Epithelial cell of esophagus (primary cell): ENCODE results near the gene SQSTM1.
"Not testable (repeated sequence)": the region's sequence is repeated elsewhere in the genome, so short reads cannot be mapped to it uniquely, and the experiment has no call there.

Source experiments
- DNase-seq: peaks from one replicate; pipeline ENCODE4 v3.0.0; 2010; ENCODE audit warnings: low read depth
- H3K4me3 ChIP-seq: 2 replicates; pipeline ENCODE4 v1.5.1; 2011; ENCODE audit warnings: mild to moderate bottlenecking, low read length, control low read depth
- TF ChIP-seq, protein P1 (sequence below): IDR thresholded peaks from 2 replicates; pipeline ENCODE4 v1.5.1; 2011; ENCODE audit warnings: low read depth, mild to moderate bottlenecking, low read length, control low read depth, inconsistent platforms; ENCODE audit not compliant: insufficient read depth; ENCODE audit errors: missing control alignments

The SQSTM1 gene

DNA sequence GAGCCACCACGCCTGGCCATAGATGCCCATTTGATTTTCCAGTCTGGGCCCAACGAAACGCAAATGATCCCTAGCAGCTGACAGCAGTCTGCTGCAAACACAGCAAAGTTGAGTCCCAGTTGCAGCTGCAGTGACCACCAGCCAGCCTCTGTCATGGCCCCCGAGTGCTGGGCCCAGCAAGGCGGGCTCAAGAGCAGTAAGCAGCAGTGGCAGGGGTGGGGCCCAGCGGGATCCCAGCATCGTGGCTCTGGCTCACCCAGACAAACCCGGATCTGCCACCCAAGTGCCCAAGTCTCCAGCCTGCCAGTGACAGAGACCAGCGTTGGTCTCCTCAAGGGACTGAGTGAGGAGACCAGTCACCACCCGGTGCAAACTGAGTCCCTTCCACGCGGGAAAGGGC, 33.8 kb upstream of the SQSTM1 start:
- no peak overlapping the region for H3K4me3 ChIP-seq
- DNase-seq: no peak
- TF ChIP-seq, protein P1, sequence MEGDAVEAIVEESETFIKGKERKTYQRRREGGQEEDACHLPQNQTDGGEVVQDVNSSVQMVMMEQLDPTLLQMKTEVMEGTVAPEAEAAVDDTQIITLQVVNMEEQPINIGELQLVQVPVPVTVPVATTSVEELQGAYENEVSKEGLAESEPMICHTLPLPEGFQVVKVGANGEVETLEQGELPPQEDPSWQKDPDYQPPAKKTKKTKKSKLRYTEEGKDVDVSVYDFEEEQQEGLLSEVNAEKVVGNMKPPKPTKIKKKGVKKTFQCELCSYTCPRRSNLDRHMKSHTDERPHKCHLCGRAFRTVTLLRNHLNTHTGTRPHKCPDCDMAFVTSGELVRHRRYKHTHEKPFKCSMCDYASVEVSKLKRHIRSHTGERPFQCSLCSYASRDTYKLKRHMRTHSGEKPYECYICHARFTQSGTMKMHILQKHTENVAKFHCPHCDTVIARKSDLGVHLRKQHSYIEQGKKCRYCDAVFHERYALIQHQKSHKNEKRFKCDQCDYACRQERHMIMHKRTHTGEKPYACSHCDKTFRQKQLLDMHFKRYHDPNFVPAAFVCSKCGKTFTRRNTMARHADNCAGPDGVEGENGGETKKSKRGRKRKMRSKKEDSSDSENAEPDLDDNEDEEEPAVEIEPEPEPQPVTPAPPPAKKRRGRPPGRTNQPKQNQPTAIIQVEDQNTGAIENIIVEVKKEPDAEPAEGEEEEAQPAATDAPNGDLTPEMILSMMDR: no peak

DNA sequence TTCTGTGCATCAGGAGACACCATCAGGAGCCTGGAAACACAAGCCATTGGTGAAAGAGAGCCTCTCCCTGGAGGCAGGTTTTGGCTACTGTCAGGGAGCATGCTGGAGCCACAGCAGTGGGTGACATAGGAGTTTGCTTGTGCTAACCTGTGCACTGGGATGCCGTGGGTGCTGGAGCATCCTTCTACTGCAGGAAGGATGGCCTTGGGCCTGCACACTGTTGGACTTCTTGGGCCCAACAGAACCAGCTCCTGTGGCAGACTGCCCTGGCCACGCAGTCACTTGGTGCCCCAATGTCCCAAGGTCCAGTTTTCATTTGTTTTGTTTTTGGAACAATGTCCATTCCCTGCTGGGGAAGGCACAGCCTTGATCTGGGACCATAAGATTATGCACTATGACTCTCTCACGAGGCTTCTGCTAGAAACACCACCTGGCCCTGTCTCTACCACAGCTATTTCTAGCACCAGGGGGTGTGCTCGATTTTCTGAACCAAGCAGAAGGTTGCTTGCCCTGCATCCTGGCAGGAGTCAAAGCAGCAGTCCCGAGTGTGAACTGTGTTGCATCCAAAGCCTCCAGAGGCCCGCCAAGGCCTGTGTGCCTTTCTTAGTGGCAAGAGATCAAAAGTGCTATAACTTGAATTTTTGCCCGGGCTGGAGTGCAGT, 32.4 kb upstream of the SQSTM1 start:
- no peak for DNase-seq
- no peak overlapping the region for H3K4me3 ChIP-seq
- TF ChIP-seq, protein P1: no peak

DNA sequence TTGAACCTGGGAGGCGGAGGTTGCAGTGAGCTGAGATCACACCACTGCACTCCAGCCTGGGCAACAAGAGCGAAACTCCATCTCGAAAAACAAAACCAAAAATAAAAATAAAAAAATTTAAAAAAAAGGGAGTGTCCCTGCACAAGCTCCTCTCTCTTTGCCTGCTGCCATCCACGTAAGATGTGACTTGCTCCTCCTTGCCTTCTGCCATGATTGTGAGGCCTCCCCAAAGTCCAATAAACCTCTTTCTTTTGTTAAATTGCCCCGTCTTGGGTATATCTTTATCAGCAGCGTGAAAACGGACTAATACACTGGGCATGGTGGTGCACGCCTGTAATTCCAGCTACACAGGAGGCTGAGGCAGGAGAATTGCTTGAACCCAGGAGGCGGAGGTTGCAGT, 31.4 kb upstream of the SQSTM1 start:
- H3K4me3 ChIP-seq, DNase-seq: not testable (repeated sequence)

DNA sequence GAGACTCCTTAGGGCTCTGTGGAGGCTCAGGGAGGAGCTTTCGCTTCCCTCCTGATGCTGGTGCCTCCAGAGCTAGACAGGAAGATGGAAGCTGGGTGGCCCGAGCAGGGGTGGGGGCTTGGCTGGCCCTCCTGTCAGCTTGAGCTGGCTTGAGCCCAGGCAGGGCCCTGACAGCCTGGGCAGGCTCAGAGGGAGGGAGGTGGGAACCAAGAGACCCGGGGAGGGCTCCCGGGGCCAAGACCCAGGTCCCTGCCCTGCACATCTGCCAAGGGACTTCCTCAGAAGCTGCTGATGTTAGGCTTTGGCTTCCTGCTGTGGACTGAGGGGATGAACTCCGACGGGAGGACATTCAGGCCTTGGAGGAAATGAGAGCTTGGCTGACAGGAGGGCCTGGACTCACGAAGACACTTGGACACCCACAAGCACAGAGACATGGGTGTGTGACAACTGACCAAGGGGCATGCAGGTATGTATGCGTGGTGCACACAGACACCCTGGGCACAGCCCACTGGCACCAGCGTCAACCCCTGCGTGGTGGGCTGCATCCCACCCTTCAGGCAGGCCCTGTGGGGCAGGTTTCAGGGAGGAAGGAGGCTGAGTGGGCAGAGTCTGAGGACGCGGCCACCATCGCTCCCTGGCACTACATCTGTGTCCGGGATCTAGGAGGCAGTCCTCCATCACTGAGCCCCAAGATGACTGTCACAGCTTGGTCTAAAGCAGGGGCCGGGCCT, 28.7 kb upstream of the SQSTM1 start:
- H3K4me3 ChIP-seq: no peak overlapping the region
- TF ChIP-seq, protein P1: no peak

DNA sequence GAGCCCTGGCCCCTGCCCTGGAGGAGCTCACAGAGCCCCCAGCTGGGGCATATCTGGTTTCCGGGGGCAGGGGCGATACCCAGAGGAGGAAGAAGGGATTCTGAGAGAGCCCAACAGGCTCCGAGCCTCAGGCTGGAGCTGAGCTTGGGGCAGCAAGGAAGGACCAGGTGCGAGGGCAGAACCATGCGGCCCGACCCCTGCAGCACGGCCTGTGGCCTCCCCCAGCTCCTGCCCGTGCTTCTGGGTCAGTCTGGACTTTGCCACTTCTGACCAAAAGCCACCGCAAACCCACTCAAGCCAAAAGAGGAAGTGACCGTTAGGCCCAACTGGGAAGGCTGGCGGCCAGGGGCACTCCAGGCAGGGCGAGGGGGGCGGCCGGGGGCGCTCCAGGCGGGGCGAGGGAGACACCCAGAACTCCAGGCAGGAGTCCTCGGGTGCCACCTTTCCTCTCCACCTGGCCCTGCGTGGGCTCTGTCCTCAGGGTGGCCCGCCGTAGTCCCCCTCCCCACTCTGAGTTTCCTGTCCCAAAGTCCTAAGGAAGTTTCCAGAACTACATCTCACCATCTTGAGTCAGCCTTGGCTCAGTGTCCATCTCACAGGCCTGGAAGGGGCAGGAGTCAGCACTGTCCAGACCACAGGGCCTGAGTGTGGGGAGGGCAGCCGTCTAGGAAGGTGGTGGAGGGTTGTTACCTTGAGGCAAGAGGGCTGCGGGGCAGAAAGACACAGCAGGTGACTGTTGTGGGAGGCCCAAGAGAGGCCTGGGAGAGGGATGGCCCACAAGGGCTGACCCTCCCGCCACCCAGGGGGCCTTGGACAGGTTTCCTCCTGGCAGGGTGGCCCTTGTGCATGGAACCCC, 27.9 kb upstream of the SQSTM1 start:
- no peak overlapping the region for H3K4me3 ChIP-seq
- TF ChIP-seq, protein P1: no peak
- no peak for DNase-seq

More for the DNA sequence above, 28.7 kb upstream of the SQSTM1 start:
- DNase-seq: no peak

DNA sequence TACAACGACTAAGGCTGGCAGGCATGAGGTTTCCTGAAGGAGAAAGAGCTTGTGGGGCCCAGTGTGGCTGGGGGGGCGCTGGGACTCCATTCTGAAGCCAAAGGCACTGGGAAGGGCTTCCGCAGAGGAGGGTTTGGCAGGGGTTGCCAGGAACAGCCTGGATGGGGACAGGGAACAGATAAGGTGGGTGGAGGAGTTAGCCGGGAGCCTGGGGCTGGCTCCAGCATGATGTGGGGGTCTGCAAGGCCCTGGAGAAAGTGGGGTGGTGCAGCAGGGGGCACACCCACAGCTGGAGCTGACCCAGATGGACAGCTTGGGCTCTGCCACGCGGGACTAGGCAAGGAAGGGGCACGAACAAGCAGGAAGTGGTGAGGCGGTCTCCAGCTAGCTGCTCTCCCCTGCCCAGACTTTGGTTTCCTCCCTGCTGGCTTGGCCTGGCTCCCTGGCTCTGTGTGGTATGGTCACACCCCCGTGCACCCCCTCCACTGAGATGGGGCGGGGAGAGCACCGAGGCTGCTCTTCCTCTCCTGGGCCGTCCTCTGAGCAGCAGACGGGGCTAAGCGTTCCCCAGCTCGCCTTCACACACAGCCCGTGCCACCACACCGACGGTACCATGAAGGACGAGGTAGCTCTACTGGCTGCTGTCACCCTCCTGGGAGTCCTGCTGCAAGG, 27.1 kb upstream of the SQSTM1 start, which contains the start of gene LTC4S:
TSS of gene LTC4S (plus strand) at position 519 of the 672 bp plus-strand sequence. CDS start at position 614, 95 bp downstream.
- TF ChIP-seq, protein P1: no peak
- no peak within 1 kb of the TSS for H3K4me3 ChIP-seq
- DNase-seq: no peak
